ENCODE results near the gene OR6A2.
"Not testable (repeated sequence)": the region's sequence is repeated elsewhere in the genome, so short reads cannot be mapped to it uniquely, and the experiment has no call there.

The OR6A2 gene

GRCh38 chr11:6799402-6799801 is at the start of gene OR6A2:
TSS of gene OR6A2 (minus strand) at chr11:6799689. CDS start at chr11:6795708, 3,981 bp downstream.
- DNase-seq, result no peak

GRCh38 chr11:6845383-6845782 is 45.9 kb upstream of the OR6A2 start, which contains the start of gene OR10A5:
TSS of gene OR10A5 (plus strand) at chr11:6845683. CDS start at chr11:6845683, 0 bp downstream.
- DNase-seq, result no peak

- DNase-seq, result no peak
Measured at GRCh38 chr11:6844356-6844755, 44.9 kb upstream of the OR6A2 start.

- DNase-seq, result no peak
Measured at GRCh38 chr11:6843670-6844069, 44.2 kb upstream of the OR6A2 start.

- DNase-seq, result no peak
Measured at GRCh38 chr11:6841694-6842093, 42.2 kb upstream of the OR6A2 start.

- no peak for DNase-seq
Measured at GRCh38 chr11:6834021-6834420, 34.5 kb upstream of the OR6A2 start.

- DNase-seq, result no peak
Measured at GRCh38 chr11:6833356-6833755, 33.9 kb upstream of the OR6A2 start.

GRCh38 chr11:6828103-6828502 is 28.6 kb upstream of the OR6A2 start:
- no peak for DNase-seq

- DNase-seq, result no peak
Measured at GRCh38 chr11:6825231-6825744, 25.8 kb upstream of the OR6A2 start.

GRCh38 chr11:6824136-6824823 is 24.8 kb upstream of the OR6A2 start:
- DNase-seq, result no peak

- no peak for DNase-seq
Measured at GRCh38 chr11:6818967-6819366, 19.5 kb upstream of the OR6A2 start.

- no peak for DNase-seq
Measured at GRCh38 chr11:6817694-6818093, 18.2 kb upstream of the OR6A2 start.

- DNase-seq, result no peak
Measured at GRCh38 chr11:6813656-6814055, 14.2 kb upstream of the OR6A2 start.

- DNase-seq, result peak; percentile 61
Measured at GRCh38 chr11:6812390-6813005, 13.0 kb upstream of the OR6A2 start.

GRCh38 chr11:6801075-6801474 is 1.6 kb upstream of the OR6A2 start:
- not testable (repeated sequence) for DNase-seq

GRCh38 chr11:6794639-6795038 is 4.8 kb downstream of the OR6A2 start:
- no peak for DNase-seq

GRCh38 chr11:6790546-6790945 is 8.9 kb downstream of the OR6A2 start:
- no peak for DNase-seq

GRCh38 chr11:6782720-6783119 is 16.8 kb downstream of the OR6A2 start, which contains the start of gene OR2AG1:
TSS of gene OR2AG1 (plus strand) at chr11:6783020. CDS start at chr11:6785038, 2,018 bp downstream.
- no peak for DNase-seq

GRCh38 chr11:6780829-6781228 is 18.7 kb downstream of the OR6A2 start:
- DNase-seq, result no peak

GRCh38 chr11:6778518-6778917 is 21.0 kb downstream of the OR6A2 start:
- no peak for DNase-seq

GRCh38 chr11:6771926-6772893 is 27.3 kb downstream of the OR6A2 start, which contains the start of gene OR2AG2:
TSS of gene OR2AG2 (minus strand) at chr11:6771976. CDS start at chr11:6768957, 3,019 bp downstream.
- peak; percentile 6 for DNase-seq

GRCh38 chr11:6757373-6757967 is 42.0 kb downstream of the OR6A2 start:
- peak; percentile 61 for DNase-seq

GRCh38 chr11:6755953-6756347 is 43.5 kb downstream of the OR6A2 start:
- DNase-seq, result no peak
